Tibial nerve (tissue), 4 donors: ENCODE measurements around the gene SLC2A3. TPM values are rescaled to one million over a fixed set of nuclear protein-coding genes. Genes with fewer than 3 reads are reported as not detected.
A peak's percentile ranks its signal among the peaks of the same experiment; 100 is the strongest.

Experiments used
- DNase-seq, 2 donors: peaks; one replicate each; pipeline ENCODE4 v3.0.0-alpha.2; 2019; ENCODE audit warnings: low spot score in 2 of 2
- H3K27ac ChIP-seq, 4 donors: fragments of 200-600 bp; sonication (generic) in 3 of 4; one replicate each; pipeline ENCODE4 v1.5.1; 2017 to 2019; ENCODE audit warnings: mild to moderate bottlenecking in 1 of 4
- H3K27me3 ChIP-seq, 2 donors: fragments of 200-600 bp; sonication (generic) in 1 of 2; one replicate each; pipeline versions ENCODE4 v1.5.1 to v1.6.0; 2017 to 2019
- H3K36me3 ChIP-seq, 3 donors: fragments of 200-600 bp; sonication (generic); one replicate each; pipeline ENCODE4 v1.5.1; 2018 to 2019
- H3K4me1 ChIP-seq, 4 donors: fragments of 200-600 bp; sonication (generic) in 3 of 4; one replicate each; pipeline ENCODE4 v1.5.1; 2017 to 2019
- H3K4me3 ChIP-seq, 4 donors: fragments of 200-600 bp; sonication (generic) in 3 of 4; one replicate each; pipeline ENCODE4 v1.5.1; 2017 to 2019; ENCODE audit warnings: mild to moderate bottlenecking in 1 of 4, moderate library complexity in 1 of 4
- H3K9me3 ChIP-seq, 4 donors: fragments of 200-600 bp; sonication (generic) in 3 of 4; one replicate each; pipeline ENCODE4 v1.5.1; 2017 to 2019
- EP300 ChIP-seq, 2 donors: sonication (generic); formaldehyde crosslinking; IDR thresholded peaks; one replicate each; pipeline ENCODE4 v1.6.1; 2017; ENCODE audit warnings: antibody characterized with exemption in 2 of 2, mild to moderate bottlenecking in 1 of 2
- POLR2A ChIP-seq, 2 donors: fragments of 450-650 bp; IDR thresholded peaks; one replicate each; pipeline ENCODE4 v1.6.1; 2017; ENCODE audit warnings: antibody characterized with exemption in 2 of 2, mild to moderate bottlenecking in 2 of 2, moderate library complexity in 2 of 2
- WGBS, 2 donors: methylation state at CpG; one replicate each; pipeline ENCODE4 v1.1.5; 2018; 5-methylcytosine and 5-hydroxymethylcytosine counted together
- small RNA-seq: library from RNA; depleted of rRNA; stranded (forward); fragments of <200 nt; gene quantifications from one replicate; pipeline ENCODE3, GENCODE V24; 2016
- total RNA-seq, 4 donors: library from RNA; depleted of rRNA; stranded (reverse); fragments of >200 nt; gene quantifications; one replicate each; pipeline ENCODE4 v1.1.0, GENCODE V29; 2016
- TF ChIP-seq, protein P1 (sequence below), 5 experiments: fragments of 200-600 bp in 3 of 5; fragments of 450-650 bp in 2 of 5; sonication (generic) in 3 of 5; IDR thresholded peaks; one replicate each; pipeline ENCODE4 v1.5.1; 2016 to 2019; ENCODE audit warnings: antibody characterized with exemption in 5 of 5, mild to moderate bottlenecking in 3 of 5, moderate library complexity in 2 of 5

Gene SLC2A3
- total RNA-seq, 4 donors from 2014 or later: 83.4 to 262 (median 115) TPM

- 81 to 89% methylated on average over 3 of the region's 3 CpGs for WGBS, 2 donors
- TF ChIP-seq POLR2A (IDR thresholded peaks at IDR 0.05): no peak
- TF ChIP-seq, protein P1, sequence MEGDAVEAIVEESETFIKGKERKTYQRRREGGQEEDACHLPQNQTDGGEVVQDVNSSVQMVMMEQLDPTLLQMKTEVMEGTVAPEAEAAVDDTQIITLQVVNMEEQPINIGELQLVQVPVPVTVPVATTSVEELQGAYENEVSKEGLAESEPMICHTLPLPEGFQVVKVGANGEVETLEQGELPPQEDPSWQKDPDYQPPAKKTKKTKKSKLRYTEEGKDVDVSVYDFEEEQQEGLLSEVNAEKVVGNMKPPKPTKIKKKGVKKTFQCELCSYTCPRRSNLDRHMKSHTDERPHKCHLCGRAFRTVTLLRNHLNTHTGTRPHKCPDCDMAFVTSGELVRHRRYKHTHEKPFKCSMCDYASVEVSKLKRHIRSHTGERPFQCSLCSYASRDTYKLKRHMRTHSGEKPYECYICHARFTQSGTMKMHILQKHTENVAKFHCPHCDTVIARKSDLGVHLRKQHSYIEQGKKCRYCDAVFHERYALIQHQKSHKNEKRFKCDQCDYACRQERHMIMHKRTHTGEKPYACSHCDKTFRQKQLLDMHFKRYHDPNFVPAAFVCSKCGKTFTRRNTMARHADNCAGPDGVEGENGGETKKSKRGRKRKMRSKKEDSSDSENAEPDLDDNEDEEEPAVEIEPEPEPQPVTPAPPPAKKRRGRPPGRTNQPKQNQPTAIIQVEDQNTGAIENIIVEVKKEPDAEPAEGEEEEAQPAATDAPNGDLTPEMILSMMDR (IDR thresholded peaks at IDR 0.05): no peak
- no peak for TF ChIP-seq EP300 (IDR thresholded peaks at IDR 0.05)
These were observed 56.7 kb downstream of the SLC2A3 start for GRCh38 chr12:7879246-7879645.

GRCh38 chr12:7877420-7877819, 58.6 kb downstream of the SLC2A3 start:
- TF ChIP-seq, protein P1 (IDR thresholded peaks at IDR 0.05): no peak
- TF ChIP-seq EP300 (IDR thresholded peaks at IDR 0.05) (no peak), POLR2A (IDR thresholded peaks at IDR 0.05) (no peak)
- peaks cover 0 to 9% of the 10 kb centered on the region in 2 donors for H3K27me3 ChIP-seq
- H3K9me3 ChIP-seq: no peaks in the 10 kb centered on the region
- 81 to 84% methylated on average over 8 of the region's 8 CpGs for WGBS, 2 donors
- no peak overlapping the region for H3K4me3 ChIP-seq
- H3K27ac ChIP-seq: no peak overlapping the region
- no peaks in the 10 kb centered on the region for H3K36me3 ChIP-seq
- H3K4me1 ChIP-seq: peaks cover 0 to 7% (median 0%) of the 10 kb centered on the region in 4 donors
- DNase-seq: no peak

More at GRCh38 chr12:7879246-7879645, 56.7 kb downstream of the SLC2A3 start:
- no peak overlapping the region for H3K27ac ChIP-seq
- H3K4me1 ChIP-seq: no peaks in the 10 kb centered on the region
- H3K9me3 ChIP-seq: no peaks in the 10 kb centered on the region
- no peaks in the 10 kb centered on the region for H3K36me3 ChIP-seq
- H3K27me3 ChIP-seq: no peaks in the 10 kb centered on the region
- DNase-seq: no peak
- no peak overlapping the region for H3K4me3 ChIP-seq

DNA sequence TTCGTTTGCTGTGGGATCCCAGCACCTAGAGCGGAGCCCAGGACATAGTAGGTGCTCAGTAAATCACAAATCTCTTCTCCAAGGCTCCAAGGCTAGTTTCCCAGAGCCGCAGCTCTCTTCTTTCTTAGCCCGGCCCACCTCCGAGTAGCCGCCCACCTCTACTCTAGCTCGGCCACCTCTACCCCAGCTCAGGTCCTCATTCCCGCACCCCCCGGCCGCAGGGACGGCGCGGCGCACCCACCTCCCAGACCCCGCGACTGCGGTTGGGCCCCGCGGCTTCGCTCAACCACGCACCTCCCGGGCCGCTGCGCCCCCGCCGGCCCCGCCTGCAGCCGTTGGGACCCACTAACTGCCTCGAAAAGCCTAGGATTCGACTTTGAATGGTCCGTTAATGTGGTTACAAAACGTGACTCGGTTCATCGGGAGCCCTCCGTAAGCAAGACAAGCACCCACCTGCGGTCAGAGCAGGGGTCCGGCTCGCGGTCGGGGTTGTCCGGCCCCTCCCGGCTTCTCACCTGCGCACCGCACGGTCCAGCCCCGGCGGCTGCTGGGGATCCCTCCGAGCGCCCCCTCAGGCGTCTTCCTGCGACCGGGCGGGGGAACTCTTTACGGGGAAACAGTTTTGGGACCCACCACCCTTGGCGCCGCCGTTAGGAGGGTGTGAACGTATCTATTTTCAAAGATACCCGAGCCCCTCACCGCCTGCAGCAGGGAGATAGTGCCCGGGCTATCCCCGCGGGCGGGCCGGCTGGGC, 63.2 kb downstream of the SLC2A3 start, which contains the start of gene SLC2A14:
Gene SLC2A14, minus strand, starts transcription at position 350 of the 754 bp plus-strand sequence. CDS start 3,035 bp downstream, outside the sequence.
- 19 to 20% methylated on average over 32 to 65 of the region's 65 CpGs for WGBS, 2 donors
- H3K4me3 ChIP-seq: peak within 1 kb of the TSS in 1 of 4 donors; percentile 33
- TF ChIP-seq POLR2A (IDR thresholded peaks at IDR 0.05) (no peak), EP300 (IDR thresholded peaks at IDR 0.05) (no peak)
- TF ChIP-seq, protein P1 (IDR thresholded peaks at IDR 0.05): no peak
- no peaks in the 10 kb centered on the region for H3K9me3 ChIP-seq
- no peak within 1 kb of the TSS for H3K27ac ChIP-seq
- H3K36me3 ChIP-seq: no peaks in the 10 kb centered on the region
- H3K27me3 ChIP-seq: peaks cover 0 to 27% of the 10 kb centered on the region in 2 donors
- peaks cover 0 to 7% (median 0%) of the 10 kb centered on the region in 4 donors for H3K4me1 ChIP-seq
- no peak for DNase-seq

- Histone ChIP-seq H3K4me1 (peaks cover 0 to 7% (median 0%) of the 10 kb centered on the region in 4 donors), H3K27me3 (peaks cover 0 to 27% of the 10 kb centered on the region in 2 donors), H3K36me3 (no peaks in the 10 kb centered on the region), H3K27ac (no peak overlapping the region), H3K9me3 (no peaks in the 10 kb centered on the region), H3K4me3 (no peak overlapping the region)
- TF ChIP-seq POLR2A (IDR thresholded peaks at IDR 0.05): no peak
- TF ChIP-seq, protein P1 (IDR thresholded peaks at IDR 0.05): no peak
- WGBS, 2 donors: 65 to 73% methylated on average over 3 of the region's 3 CpGs
- no peak for DNase-seq
These were observed 65.7 kb downstream of the SLC2A3 start for GRCh38 chr12:7870335-7870734.

Small RNAs within 50 kb of the gene (small RNA-seq; reads per million reads assigned to genes)
- not detected for gene RF00019

Other genes with a start within 250 kb of the SLC2A3 start
- gene GDF3, start 240.4 kb downstream of the SLC2A3 start, total RNA-seq: not detected
- gene DPPA3, start 224.8 kb downstream of the SLC2A3 start, total RNA-seq: not detected
- gene CLEC4C, start 188.8 kb downstream of the SLC2A3 start, total RNA-seq: not detected
- not detected for gene NANOGNB, start 171.0 kb downstream of the SLC2A3 start, total RNA-seq
- gene NANOG, start 146.8 kb downstream of the SLC2A3 start, total RNA-seq: under 1 TPM in 3 of 4 donors, not detected in 1; 0.20 to 0.87 (median 0.84) TPM
- gene SLC2A14, start 63.3 kb downstream of the SLC2A3 start, total RNA-seq: 10 to 100 TPM in 1 of 4 donors, 1 to 10 TPM in 2, not detected in 1; 3.7 to 26.7 (median 4.4) TPM
- gene FOXJ2, start 96.5 kb upstream of the SLC2A3 start, total RNA-seq: 10 to 100 TPM; 19.4 to 24.7 (median 20.1) TPM
- 10 to 100 TPM in 1 of 4 donors, 1 to 10 TPM in 3; 7.1 to 16.8 (median 9.1) TPM for gene C3AR1, start 130.2 kb upstream of the SLC2A3 start, total RNA-seq
- gene NECAP1, start 146.1 kb upstream of the SLC2A3 start, total RNA-seq: 10 to 100 TPM; 17.4 to 38.2 (median 32.1) TPM
- gene CLEC4A, start 187.4 kb upstream of the SLC2A3 start, total RNA-seq: 1 to 10 TPM; 2.2 to 7.9 (median 5.8) TPM
- gene ZNF705A, start 220.8 kb upstream of the SLC2A3 start, total RNA-seq: not detected